ENCODE measurements around the gene ERICH6.

GRCh38 chr3:150627557-150627956, 76.2 kb downstream of the ERICH6 start:
- TF ChIP-seq, protein P1, sequence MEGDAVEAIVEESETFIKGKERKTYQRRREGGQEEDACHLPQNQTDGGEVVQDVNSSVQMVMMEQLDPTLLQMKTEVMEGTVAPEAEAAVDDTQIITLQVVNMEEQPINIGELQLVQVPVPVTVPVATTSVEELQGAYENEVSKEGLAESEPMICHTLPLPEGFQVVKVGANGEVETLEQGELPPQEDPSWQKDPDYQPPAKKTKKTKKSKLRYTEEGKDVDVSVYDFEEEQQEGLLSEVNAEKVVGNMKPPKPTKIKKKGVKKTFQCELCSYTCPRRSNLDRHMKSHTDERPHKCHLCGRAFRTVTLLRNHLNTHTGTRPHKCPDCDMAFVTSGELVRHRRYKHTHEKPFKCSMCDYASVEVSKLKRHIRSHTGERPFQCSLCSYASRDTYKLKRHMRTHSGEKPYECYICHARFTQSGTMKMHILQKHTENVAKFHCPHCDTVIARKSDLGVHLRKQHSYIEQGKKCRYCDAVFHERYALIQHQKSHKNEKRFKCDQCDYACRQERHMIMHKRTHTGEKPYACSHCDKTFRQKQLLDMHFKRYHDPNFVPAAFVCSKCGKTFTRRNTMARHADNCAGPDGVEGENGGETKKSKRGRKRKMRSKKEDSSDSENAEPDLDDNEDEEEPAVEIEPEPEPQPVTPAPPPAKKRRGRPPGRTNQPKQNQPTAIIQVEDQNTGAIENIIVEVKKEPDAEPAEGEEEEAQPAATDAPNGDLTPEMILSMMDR (IDR thresholded peaks at IDR 0.05), result no peak
- TF ChIP-seq POLR2A (IDR thresholded peaks at IDR 0.05), result no peak

Measured in stomach (tissue), 4 donors.